Measurements from ENCODE around the gene CKAP5. TPM values are rescaled to one million over a fixed set of nuclear protein-coding genes. Genes with fewer than 3 reads are reported as not detected.
"Not testable (repeated sequence)": the region's sequence is repeated elsewhere in the genome, so short reads cannot be mapped to it uniquely, and the experiment has no call there.

Gene CKAP5
- total and polyA plus RNA-seq, 4 donors: 12.0 to 64.5 (median 39.0) TPM

DNA sequence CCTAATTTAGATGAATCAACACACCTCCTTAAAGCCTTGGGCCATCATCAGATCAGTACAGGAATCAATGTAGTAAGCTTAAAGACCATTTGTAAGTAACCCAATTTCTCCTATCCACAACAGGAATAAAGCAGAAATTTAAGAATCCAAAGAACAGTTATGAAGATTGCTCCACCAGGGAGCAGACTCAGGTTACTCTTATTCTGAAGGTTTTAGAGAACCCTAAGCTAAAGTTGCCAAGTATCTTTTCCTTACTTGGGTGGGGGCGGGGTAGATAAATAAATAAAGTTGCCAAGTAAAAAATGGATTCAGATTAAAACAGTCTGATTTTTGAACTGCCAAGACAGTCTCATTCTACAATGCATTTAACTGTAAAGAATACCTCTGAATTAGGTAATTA is 18.1 kb downstream of the CKAP5 start:
- H3K27me3 ChIP-seq (ENCODE audit: control insufficient read depth in 1 of 2, insufficient read depth in 2 of 2, low read length in 1 of 2): no peaks in the 10 kb centered on the region
- H3K36me3 ChIP-seq (ENCODE audit: control insufficient read depth in 1 of 2, insufficient read depth in 2 of 2, low read length in 1 of 2): peaks cover 0 to 2% of the 10 kb centered on the region in 2 donors
- DNase-seq: no peak
- no peak for ATAC-seq (ENCODE audit: low FRiP score)
- peaks cover 2 to 4% of the 10 kb centered on the region in 2 donors for H3K4me1 ChIP-seq (ENCODE audit: control insufficient read depth in 1 of 2, insufficient read depth in 2 of 2, low read length in 2 of 2)
- no peak overlapping the region for H3K4me3 ChIP-seq (ENCODE audit: low read length in 2 of 2)
- no peak overlapping the region for H3K27ac ChIP-seq (ENCODE audit: low read depth in 1 of 2, low read length in 2 of 2)
- WGBS, 2 donors: 4 to 17% methylated on average over 1 of the region's 1 CpG
- intact Hi-C loops (cut with DNase I): no loop called here
- no peaks in the 10 kb centered on the region for H3K9me3 ChIP-seq (ENCODE audit: control insufficient read depth, low read length)

- Histone ChIP-seq H3K36me3 (ENCODE audit: control insufficient read depth in 1 of 2, insufficient read depth in 2 of 2, low read length in 1 of 2) (no peaks in the 10 kb centered on the region), H3K9me3 (ENCODE audit: control insufficient read depth, low read length) (no peaks in the 10 kb centered on the region), H3K27ac (ENCODE audit: low read depth in 1 of 2, low read length in 2 of 2) (peak overlapping the region in 1 of 2 donors; percentile 71), H3K27me3 (ENCODE audit: control insufficient read depth in 1 of 2, insufficient read depth in 2 of 2, low read length in 1 of 2) (no peaks in the 10 kb centered on the region), H3K4me1 (ENCODE audit: control insufficient read depth in 1 of 2, insufficient read depth in 2 of 2, low read length in 2 of 2) (peaks cover 2 to 4% of the 10 kb centered on the region in 2 donors), H3K4me3 (ENCODE audit: low read length in 2 of 2) (peak overlapping the region; percentile 54 to 62)
- DNase-seq (peak; percentile 90 to 94), ATAC-seq (ENCODE audit: low FRiP score) (peak; percentile 99)
- WGBS, 2 donors: 0% methylated on average over 32 of the region's 32 CpGs
- intact Hi-C loops (cut with DNase I): loop anchor here in 1 of 2 donors (1.0 kb wide), 1 partner anchor 20 kb away; the partner anchor contains the start of gene CKAP5
These were observed 19.6 kb downstream of the CKAP5 start for GRCh38 chr11:46826310-46827044.

DNA sequence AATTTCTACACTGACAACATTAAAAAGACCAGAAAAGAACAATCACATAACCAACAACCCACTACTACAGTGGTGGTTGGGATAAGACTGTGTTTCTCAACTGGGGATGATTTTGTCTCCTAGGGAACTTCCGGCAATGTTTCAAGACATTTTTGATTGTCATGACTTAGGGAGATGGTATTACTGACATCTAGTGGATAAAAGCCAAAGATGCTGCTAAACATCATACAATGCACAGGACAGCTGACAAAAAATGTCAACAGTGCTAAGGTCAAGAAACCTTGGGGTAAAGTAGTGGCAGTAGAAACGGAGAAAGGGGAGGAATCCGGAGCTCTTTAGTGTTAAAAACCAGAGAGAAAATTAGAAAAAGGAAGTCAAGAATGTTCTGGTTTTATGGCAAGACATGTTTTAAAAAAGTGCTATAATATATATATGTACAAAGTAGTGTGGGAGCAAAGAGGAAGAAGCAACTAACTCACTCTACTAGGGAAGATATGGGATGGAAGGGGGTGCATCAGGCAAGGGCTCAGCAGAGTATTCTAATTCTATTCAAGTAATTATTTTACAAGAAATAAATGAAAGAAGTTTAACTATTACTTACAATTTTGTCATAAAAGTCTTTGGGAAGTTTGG is 37.2 kb downstream of the CKAP5 start:
- WGBS, 2 donors: 78 to 79% methylated on average over 3 of the region's 3 CpGs
- intact Hi-C loops (cut with DNase I): no loop called here
- H3K9me3 ChIP-seq (ENCODE audit: control insufficient read depth, low read length): no peaks in the 10 kb centered on the region

GRCh38 chr11:46801694-46802470 is 44.2 kb downstream of the CKAP5 start:
- DNase-seq: no peak
- no peaks in the 10 kb centered on the region for H3K4me1 ChIP-seq (ENCODE audit: control insufficient read depth in 1 of 2, insufficient read depth in 2 of 2, low read length in 2 of 2)
- no peak overlapping the region for H3K27ac ChIP-seq (ENCODE audit: low read depth in 1 of 2, low read length in 2 of 2)
- intact Hi-C loops (cut with DNase I): no loop called here
- no peaks in the 10 kb centered on the region for H3K27me3 ChIP-seq (ENCODE audit: control insufficient read depth in 1 of 2, insufficient read depth in 2 of 2, low read length in 1 of 2)
- ATAC-seq (ENCODE audit: low FRiP score): no peak
- 78 to 81% methylated on average over 7 of the region's 7 CpGs for WGBS, 2 donors
- H3K4me3 ChIP-seq (ENCODE audit: low read length in 2 of 2): no peak overlapping the region
- H3K36me3 ChIP-seq (ENCODE audit: control insufficient read depth in 1 of 2, insufficient read depth in 2 of 2, low read length in 1 of 2): peaks cover 0 to 4% of the 10 kb centered on the region in 2 donors
- no peaks in the 10 kb centered on the region for H3K9me3 ChIP-seq (ENCODE audit: control insufficient read depth, low read length)

More for the DNA sequence above, 37.2 kb downstream of the CKAP5 start:
- Histone ChIP-seq H3K27me3 (ENCODE audit: control insufficient read depth in 1 of 2, insufficient read depth in 2 of 2, low read length in 1 of 2) (no peaks in the 10 kb centered on the region), H3K36me3 (ENCODE audit: control insufficient read depth in 1 of 2, insufficient read depth in 2 of 2, low read length in 1 of 2) (peaks cover 0 to 7% of the 10 kb centered on the region in 2 donors), H3K4me3 (ENCODE audit: low read length in 2 of 2) (no peak overlapping the region), H3K27ac (ENCODE audit: low read depth in 1 of 2, low read length in 2 of 2) (no peak overlapping the region), H3K4me1 (ENCODE audit: control insufficient read depth in 1 of 2, insufficient read depth in 2 of 2, low read length in 2 of 2) (no peaks in the 10 kb centered on the region)
- ATAC-seq (ENCODE audit: low FRiP score): no peak
- DNase-seq: no peak

DNA sequence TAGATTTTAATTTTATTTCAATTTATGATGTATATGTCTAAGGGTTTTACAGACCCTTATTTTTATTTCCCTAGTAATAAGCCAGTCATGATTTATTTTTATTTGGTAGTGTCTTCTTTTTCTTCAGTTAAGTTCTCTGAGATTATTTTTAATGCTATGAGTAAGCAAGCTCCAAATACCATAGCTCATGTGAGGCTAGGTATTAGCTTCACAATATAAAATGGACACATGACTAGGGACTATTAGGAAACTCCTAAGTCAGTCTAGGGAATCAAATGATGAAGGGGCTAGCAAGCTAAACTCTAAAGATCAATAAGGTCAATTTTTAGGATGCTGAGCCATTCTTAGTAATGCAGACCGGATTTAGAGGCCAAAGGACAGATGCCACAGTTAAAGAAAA is 45.9 kb downstream of the CKAP5 start:
- H3K36me3 ChIP-seq (ENCODE audit: control insufficient read depth in 1 of 2, insufficient read depth in 2 of 2, low read length in 1 of 2): peaks cover 0 to 4% of the 10 kb centered on the region in 2 donors
- H3K27me3 ChIP-seq (ENCODE audit: control insufficient read depth in 1 of 2, insufficient read depth in 2 of 2, low read length in 1 of 2): no peaks in the 10 kb centered on the region
- no peak for ATAC-seq (ENCODE audit: low FRiP score)
- no peaks in the 10 kb centered on the region for H3K4me1 ChIP-seq (ENCODE audit: control insufficient read depth in 1 of 2, insufficient read depth in 2 of 2, low read length in 2 of 2)
- H3K9me3 ChIP-seq (ENCODE audit: control insufficient read depth, low read length): no peaks in the 10 kb centered on the region
- no peak for DNase-seq
- no peak overlapping the region for H3K4me3 ChIP-seq (ENCODE audit: low read length in 2 of 2)
- WGBS, 2 donors: 84 to 93% methylated on average over 1 of the region's 1 CpG
- no peak overlapping the region for H3K27ac ChIP-seq (ENCODE audit: low read depth in 1 of 2, low read length in 2 of 2)
- intact Hi-C loops (cut with DNase I): no loop called here

DNA sequence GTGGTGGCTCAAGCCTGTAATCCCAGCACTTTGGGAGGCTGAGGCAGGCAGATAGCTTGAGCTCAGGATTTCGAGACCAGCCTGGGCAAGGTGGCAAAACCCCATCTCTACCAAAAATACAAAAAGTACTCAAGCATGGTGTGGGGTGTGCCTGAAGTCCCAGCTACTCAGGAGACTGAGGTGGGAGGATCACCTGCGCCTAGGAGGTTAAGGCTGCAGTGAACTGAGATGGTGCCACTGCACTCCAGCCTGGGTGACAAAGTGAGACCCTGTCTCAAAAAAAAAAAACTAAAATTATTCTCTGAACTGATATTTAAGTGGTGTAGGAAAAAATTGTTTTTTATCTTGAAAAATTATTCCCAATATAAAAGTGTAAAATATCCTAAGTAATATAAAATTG is 46.4 kb downstream of the CKAP5 start:
- H3K4me1 ChIP-seq (ENCODE audit: control insufficient read depth in 1 of 2, insufficient read depth in 2 of 2, low read length in 2 of 2); DNase-seq; H3K27ac ChIP-seq (ENCODE audit: low read depth in 1 of 2, low read length in 2 of 2); H3K9me3 ChIP-seq (ENCODE audit: control insufficient read depth, low read length); H3K27me3 ChIP-seq (ENCODE audit: control insufficient read depth in 1 of 2, insufficient read depth in 2 of 2, low read length in 1 of 2); ATAC-seq (ENCODE audit: low FRiP score); H3K4me3 ChIP-seq (ENCODE audit: low read length in 2 of 2); H3K36me3 ChIP-seq (ENCODE audit: control insufficient read depth in 1 of 2, insufficient read depth in 2 of 2, low read length in 1 of 2); intact Hi-C loops (cut with DNase I): not testable (repeated sequence)
- 95% methylated on average over 2 of the region's 2 CpGs for WGBS, 2 donors

GRCh38 chr11:46778416-46778815 is 67.7 kb downstream of the CKAP5 start:
- Histone ChIP-seq H3K27me3 (ENCODE audit: control insufficient read depth in 1 of 2, insufficient read depth in 2 of 2, low read length in 1 of 2) (no peaks in the 10 kb centered on the region), H3K4me1 (ENCODE audit: control insufficient read depth in 1 of 2, insufficient read depth in 2 of 2, low read length in 2 of 2) (no peaks in the 10 kb centered on the region), H3K4me3 (ENCODE audit: low read length in 2 of 2) (no peak overlapping the region), H3K36me3 (ENCODE audit: control insufficient read depth in 1 of 2, insufficient read depth in 2 of 2, low read length in 1 of 2) (peaks cover 5 to 6% of the 10 kb centered on the region in 2 donors), H3K27ac (ENCODE audit: low read depth in 1 of 2, low read length in 2 of 2) (no peak overlapping the region), H3K9me3 (ENCODE audit: control insufficient read depth, low read length) (no peaks in the 10 kb centered on the region)
- intact Hi-C loops (cut with DNase I): no loop called here
- DNase-seq (no peak), ATAC-seq (ENCODE audit: low FRiP score) (no peak)
- 94 to 98% methylated on average over 4 of the region's 4 CpGs for WGBS, 2 donors

- intact Hi-C loops (cut with DNase I): no loop called here
- H3K36me3 ChIP-seq (ENCODE audit: control insufficient read depth in 1 of 2, insufficient read depth in 2 of 2, low read length in 1 of 2): peaks cover 5 to 6% of the 10 kb centered on the region in 2 donors
These were observed 69.2 kb downstream of the CKAP5 start for GRCh38 chr11:46776878-46777277.

More at GRCh38 chr11:46776878-46777277, 69.2 kb downstream of the CKAP5 start:
- no peaks in the 10 kb centered on the region for H3K9me3 ChIP-seq (ENCODE audit: control insufficient read depth, low read length)
- H3K4me1 ChIP-seq (ENCODE audit: control insufficient read depth in 1 of 2, insufficient read depth in 2 of 2, low read length in 2 of 2): no peaks in the 10 kb centered on the region
- DNase-seq (no peak), ATAC-seq (ENCODE audit: low FRiP score) (no peak)
- H3K4me3 ChIP-seq (ENCODE audit: low read length in 2 of 2): no peak overlapping the region
- no peak overlapping the region for H3K27ac ChIP-seq (ENCODE audit: low read depth in 1 of 2, low read length in 2 of 2)
- 95 to 99% methylated on average over 2 of the region's 2 CpGs for WGBS, 2 donors
- H3K27me3 ChIP-seq (ENCODE audit: control insufficient read depth in 1 of 2, insufficient read depth in 2 of 2, low read length in 1 of 2): no peaks in the 10 kb centered on the region

Data from aorta (tissue), 5 donors.